Progenitor cell of endocrine pancreas (in vitro differentiated cells): Measurements from ENCODE around the gene SMCO3. TPM values are rescaled to one million over a fixed set of nuclear protein-coding genes. Genes with fewer than 3 reads are reported as not detected.

Experiments
- DNase-seq: peaks from one replicate; pipeline ENCODE4 v3.0.0; 2021; ENCODE audit warnings: low spot score; ENCODE audit not compliant: unreplicated experiment
- H3K27ac Mint-ChIP-seq: 2 replicates; pipeline ENCODE4 v1.8.0; 2021; ENCODE audit warnings: mild to moderate bottlenecking, moderate library complexity, mixed read lengths
- H3K27me3 Mint-ChIP-seq: 2 replicates; pipeline ENCODE4 v1.8.0; 2021; ENCODE audit warnings: mixed read lengths
- H3K36me3 Mint-ChIP-seq: 2 replicates; pipeline ENCODE4 v1.8.0; 2022; ENCODE audit warnings: mixed read lengths; ENCODE audit not compliant: insufficient read depth
- H3K4me1 Mint-ChIP-seq: 2 replicates; pipeline ENCODE4 v1.8.0; 2021; ENCODE audit warnings: low read depth, mixed read lengths
- H3K4me3 Mint-ChIP-seq: 2 replicates; pipeline ENCODE4 v1.8.0; 2021; ENCODE audit warnings: low read depth, mild to moderate bottlenecking, moderate library complexity, mixed read lengths
- H3K9me3 Mint-ChIP-seq: 2 replicates; pipeline ENCODE4 v1.8.0; 2021; ENCODE audit warnings: low read depth, mixed read lengths
- total RNA-seq: library from RNA; stranded (reverse); gene quantifications from 2 replicates; pipeline ENCODE4 v1.2.1, GENCODE V29; 2021
- TF ChIP-seq, protein P1 (sequence below): fragments of 200-600 bp; sonication (generic); IDR thresholded peaks from one replicate; pipeline ENCODE4 v1.5.0; 2021; ENCODE audit warnings: antibody characterized with exemption, mild to moderate bottlenecking; ENCODE audit not compliant: unreplicated experiment

SMCO3 gene
- total RNA-seq, 1 donor from 2014 or later = not detected

DNA sequence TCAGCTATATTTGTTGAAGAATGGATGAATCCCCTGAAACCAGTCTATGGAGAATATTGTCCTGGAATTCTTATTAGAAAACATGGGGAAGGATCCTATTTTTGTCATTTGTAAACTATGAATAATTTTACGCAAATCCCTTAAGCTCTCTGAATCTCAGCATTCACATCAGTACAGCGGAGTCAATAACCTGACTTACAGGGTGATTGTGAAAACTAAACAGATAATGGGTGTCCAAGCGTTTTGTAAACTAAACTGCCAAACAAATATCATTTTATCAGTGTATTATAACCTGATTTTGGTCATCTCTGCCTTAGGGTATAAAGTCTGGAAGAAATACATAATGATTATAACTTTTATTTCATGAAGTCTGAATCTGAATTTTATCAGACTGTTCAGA, 19.4 kb upstream of the SMCO3 start:
- TF ChIP-seq, protein P1, sequence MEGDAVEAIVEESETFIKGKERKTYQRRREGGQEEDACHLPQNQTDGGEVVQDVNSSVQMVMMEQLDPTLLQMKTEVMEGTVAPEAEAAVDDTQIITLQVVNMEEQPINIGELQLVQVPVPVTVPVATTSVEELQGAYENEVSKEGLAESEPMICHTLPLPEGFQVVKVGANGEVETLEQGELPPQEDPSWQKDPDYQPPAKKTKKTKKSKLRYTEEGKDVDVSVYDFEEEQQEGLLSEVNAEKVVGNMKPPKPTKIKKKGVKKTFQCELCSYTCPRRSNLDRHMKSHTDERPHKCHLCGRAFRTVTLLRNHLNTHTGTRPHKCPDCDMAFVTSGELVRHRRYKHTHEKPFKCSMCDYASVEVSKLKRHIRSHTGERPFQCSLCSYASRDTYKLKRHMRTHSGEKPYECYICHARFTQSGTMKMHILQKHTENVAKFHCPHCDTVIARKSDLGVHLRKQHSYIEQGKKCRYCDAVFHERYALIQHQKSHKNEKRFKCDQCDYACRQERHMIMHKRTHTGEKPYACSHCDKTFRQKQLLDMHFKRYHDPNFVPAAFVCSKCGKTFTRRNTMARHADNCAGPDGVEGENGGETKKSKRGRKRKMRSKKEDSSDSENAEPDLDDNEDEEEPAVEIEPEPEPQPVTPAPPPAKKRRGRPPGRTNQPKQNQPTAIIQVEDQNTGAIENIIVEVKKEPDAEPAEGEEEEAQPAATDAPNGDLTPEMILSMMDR = no peak
- Mint-ChIP-seq H3K9me3 (no peaks in the 10 kb centered on the region), H3K4me1 (no peaks in the 10 kb centered on the region), H3K27me3 (no peaks in the 10 kb centered on the region), H3K27ac (no peak overlapping the region), H3K4me3 (no peak overlapping the region), H3K36me3 (no peaks in the 10 kb centered on the region)
- no peak for DNase-seq

DNA sequence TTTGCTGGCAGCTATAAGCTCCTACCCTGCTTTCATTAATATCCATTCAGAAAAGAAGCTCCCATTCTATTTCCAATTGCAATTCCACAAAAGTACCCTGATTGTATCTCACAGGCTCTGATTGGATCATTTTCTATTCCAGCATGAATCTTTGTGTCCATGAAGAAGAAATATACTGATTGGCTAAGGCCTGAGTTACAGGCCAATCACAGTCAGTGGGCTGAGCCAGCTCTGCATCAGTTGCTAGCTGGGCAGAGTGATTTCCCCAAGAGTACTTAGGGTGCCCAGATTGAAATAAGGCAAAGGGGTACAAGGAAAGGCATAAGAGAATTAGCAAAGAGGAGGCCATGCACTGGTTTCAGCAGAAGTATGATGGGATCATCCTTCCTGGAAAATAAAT, 14.9 kb upstream of the SMCO3 start:
- Mint-ChIP-seq H3K4me3 (no peak overlapping the region), H3K36me3 (no peaks in the 10 kb centered on the region), H3K27me3 (no peaks in the 10 kb centered on the region), H3K9me3 (no peaks in the 10 kb centered on the region), H3K4me1 (no peaks in the 10 kb centered on the region), H3K27ac (no peak overlapping the region)
- TF ChIP-seq, protein P1 = no peak
- DNase-seq = no peak

DNA sequence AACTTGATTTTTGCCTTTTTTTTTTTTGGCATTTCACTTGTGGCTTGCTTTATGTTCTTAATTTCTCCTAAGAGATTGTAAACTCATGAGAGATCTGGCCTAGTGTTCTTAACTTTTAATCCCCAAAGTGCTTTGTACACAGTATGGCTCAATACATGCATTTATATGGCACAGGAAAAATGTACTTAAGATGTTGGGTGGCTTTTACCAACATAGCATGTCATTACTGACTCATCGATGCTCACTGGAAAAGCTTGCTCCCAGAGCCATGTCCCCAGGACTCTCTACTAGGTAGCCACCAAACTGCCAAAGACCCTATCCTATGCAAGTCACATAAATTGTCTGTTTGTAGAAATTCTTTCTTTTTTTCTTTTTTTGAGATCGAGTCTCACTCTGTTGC, 13.1 kb upstream of the SMCO3 start:
- no peak for DNase-seq
- Mint-ChIP-seq H3K4me3 (no peak overlapping the region), H3K27me3 (no peaks in the 10 kb centered on the region), H3K9me3 (no peaks in the 10 kb centered on the region), H3K4me1 (no peaks in the 10 kb centered on the region), H3K27ac (no peak overlapping the region), H3K36me3 (no peaks in the 10 kb centered on the region)
- TF ChIP-seq, protein P1 = no peak

DNA sequence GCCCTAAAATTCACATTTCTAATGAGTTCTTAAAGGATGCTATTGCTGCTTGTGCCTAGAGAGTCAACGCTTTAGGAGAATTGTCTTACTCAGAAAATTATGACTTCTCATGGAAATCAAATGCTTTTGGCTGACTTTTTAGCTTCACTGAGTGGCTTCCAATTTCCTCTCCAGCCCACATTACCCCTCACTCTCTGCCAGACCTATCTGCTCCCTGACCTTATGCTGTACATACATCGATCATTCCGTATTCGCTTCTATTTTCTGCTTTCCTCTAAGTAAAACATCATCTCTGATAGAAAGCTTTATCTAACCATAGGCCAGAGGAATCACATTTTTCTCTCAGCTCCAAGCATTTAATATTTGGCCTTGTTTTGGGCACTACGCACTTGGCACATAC, 12.5 kb upstream of the SMCO3 start:
- H3K4me1 Mint-ChIP-seq = no peaks in the 10 kb centered on the region
- H3K36me3 Mint-ChIP-seq = no peaks in the 10 kb centered on the region
- no peak for DNase-seq
- H3K9me3 Mint-ChIP-seq = no peaks in the 10 kb centered on the region
- TF ChIP-seq, protein P1 = no peak
- no peaks in the 10 kb centered on the region for H3K27me3 Mint-ChIP-seq
- no peak overlapping the region for H3K4me3 Mint-ChIP-seq
- no peak overlapping the region for H3K27ac Mint-ChIP-seq

DNA sequence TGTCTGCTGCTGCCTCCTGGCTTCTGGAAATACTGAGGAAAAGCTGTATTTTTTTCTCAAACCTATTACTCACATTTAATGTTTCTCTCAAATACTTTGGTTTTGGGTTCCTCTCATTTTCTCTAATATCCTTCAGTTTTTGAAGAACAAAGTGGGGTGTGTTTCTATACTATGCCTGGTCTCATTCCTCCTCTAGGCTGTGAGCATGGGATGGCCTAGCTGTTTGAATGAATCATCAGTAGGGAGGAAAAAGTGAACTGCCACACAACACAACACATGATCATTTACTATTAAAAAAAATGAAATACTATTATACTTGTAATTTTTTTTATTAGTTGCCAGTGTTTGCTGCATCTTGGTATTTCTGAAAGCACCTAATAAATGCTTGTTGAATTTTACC, 11.3 kb upstream of the SMCO3 start:
- H3K36me3 Mint-ChIP-seq = no peaks in the 10 kb centered on the region
- TF ChIP-seq, protein P1 = no peak
- H3K4me3 Mint-ChIP-seq = no peak overlapping the region
- H3K27me3 Mint-ChIP-seq = no peaks in the 10 kb centered on the region
- no peak for DNase-seq
- H3K4me1 Mint-ChIP-seq = no peaks in the 10 kb centered on the region
- H3K9me3 Mint-ChIP-seq = no peaks in the 10 kb centered on the region
- H3K27ac Mint-ChIP-seq = no peak overlapping the region
